GM18873 (cell line): ENCODE results near the gene AHI1.
A peak's percentile ranks its signal among the peaks of the same experiment; 100 is the strongest.

Experiments
- ATAC-seq: cut with Tn5 transposase; IDR thresholded peaks from one replicate; pipeline ENCODE4 v1.9.1; 2021; ENCODE audit warnings: mild to moderate bottlenecking, moderate library complexity, moderate number of reproducible peaks; ENCODE audit not compliant: unreplicated experiment, low FRiP score

AHI1 gene

DNA sequence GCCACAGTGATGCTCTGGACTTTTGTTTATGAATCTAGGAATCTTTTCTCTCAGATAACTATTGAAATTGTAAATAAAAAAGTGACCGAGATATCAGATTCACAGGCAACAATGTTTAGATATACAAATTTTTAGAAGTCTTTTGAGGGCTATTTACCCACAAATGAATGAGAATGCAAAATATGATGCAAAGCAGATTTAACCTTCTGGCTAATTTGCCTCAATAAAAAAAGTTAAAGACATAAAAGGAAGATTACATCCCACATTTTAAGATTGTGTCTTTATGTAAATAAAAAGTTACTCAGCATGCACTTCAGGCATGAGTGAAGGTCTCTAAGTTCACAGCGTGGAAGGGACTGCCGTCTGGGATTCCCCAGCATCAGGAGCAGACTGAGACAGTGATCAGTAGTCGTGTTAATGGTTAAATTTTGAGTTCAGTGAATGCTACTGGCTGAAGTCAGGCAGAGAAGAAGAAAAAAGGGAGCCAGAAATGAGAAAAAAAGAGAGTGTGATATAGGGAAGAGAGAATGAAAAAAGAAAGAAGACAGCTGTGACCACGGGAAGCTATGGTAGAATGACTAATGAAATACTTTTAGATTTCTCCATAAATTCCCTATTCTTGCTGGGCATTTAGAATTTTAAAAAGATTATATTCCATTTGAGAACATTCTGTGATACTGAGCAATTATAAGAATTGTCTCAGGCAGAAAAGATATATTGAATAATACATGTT is 222.8 kb downstream of the AHI1 start:
- peak; percentile 79 for ATAC-seq

DNA sequence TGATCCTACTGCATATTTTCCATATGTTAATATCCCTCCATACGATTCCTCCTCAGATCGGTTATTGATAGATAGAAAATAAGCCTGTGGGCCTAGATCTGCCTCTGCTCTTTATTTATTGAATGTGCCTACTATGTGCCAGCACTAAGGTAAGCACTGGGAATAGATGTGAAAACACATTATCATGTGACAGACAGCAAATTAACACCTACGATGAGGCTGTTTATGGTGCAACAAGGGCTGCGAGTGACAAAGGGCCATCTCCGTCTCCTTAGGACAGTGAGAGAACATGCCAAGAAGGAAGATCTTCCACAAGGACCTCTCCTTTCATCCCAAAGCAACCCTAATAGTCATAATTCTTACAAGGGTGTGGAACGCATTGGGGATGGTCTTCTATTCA is 225.9 kb downstream of the AHI1 start:
- no peak for ATAC-seq

DNA sequence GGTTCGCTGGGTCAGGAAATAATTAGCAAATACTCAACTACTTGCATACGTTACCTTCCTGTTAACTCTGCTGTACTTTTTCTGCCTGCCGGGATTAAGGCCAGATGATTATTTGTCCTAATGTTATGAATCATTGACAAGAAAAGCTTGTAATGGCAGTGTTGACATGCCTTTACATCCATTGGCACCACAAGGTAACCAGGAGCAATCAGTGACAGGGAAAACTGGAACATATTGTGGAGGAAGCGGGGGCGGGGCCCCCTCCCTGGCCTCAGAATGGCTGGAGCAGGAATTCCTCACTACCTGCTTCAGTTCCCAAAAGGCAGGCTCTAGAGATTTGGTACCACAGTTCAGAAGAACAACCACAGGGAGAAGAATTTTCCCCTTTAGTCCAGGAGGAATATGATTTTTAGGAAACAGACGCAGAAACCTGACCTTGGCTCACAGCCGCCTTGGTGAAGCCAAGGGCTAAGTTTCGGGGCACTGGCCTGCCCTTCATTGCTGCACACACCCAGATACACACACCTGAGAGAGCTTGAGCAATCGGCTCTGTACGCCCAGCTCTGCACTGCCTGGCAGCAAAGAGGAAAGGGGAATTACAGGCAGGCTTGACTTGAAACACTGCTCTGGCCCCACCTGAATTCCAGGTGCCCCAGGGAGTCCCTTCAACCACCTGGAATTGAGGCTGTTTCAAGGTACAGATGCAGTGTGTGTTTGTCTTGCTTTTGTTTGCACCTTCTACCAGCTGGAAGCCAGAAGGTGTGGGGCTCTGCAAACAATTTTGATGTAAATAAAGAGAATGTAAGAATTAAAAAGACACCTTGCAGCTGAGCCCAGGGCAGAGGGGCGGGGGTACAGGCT is 226.6 kb downstream of the AHI1 start:
- ATAC-seq: no peak

DNA sequence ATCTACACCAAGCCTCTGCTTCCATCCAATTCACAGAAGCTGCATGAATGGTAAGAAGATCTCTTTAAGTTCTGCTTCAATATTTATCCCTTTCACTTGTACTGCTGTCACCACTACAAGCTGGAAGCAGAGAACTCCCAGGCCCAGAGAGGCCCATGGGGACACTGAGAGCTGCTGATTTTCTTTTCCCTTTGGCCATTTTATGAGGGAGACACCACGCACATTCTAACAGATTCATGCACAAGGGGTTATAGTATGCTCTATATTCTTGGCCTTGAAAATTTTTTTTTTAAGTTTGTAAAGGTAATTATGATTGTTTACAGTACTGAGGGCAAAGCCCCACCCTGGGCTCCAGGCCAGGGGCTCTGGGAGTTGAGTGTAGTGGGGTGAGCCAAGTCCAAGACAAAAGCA is 228.1 kb downstream of the AHI1 start:
- no peak for ATAC-seq

DNA sequence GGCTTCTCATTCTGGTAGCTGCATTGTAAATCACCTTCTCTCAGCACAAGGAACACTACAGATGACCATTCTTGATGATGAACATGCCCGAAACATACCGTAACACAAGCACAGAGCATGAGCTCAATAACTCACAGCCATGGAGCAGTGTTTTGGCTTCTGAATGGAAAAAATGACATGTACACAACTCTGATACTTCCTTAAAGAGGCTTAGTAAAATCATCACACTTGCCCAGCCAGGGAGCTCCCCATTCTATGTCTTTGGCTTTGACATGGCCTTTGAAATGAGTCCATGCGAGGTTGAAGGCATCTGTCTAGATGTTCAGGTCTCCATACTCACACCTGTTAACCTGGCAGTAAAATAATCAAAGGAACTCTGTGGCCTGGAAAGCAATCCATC is 228.8 kb downstream of the AHI1 start:
- ATAC-seq: no peak

DNA sequence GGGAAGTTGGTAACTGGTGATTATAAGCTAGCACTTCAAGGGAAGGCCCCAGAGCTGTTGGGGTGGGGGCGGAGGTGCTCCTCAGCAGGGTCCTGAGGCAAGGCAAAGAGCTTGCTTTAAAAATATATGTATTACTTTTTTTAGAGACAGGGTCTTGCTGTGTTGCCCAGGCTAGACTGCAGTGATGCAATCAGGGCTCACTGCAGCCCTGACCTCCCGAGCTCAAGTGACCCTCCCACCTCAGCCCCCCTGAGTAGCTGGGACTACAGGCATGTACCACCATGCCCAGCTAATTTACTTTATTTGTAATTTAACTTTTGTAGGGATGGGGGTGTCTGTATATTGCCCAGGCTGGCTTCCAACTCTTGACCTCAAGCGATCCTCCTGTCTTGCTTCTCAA is 229.3 kb downstream of the AHI1 start:
- no peak for ATAC-seq

DNA sequence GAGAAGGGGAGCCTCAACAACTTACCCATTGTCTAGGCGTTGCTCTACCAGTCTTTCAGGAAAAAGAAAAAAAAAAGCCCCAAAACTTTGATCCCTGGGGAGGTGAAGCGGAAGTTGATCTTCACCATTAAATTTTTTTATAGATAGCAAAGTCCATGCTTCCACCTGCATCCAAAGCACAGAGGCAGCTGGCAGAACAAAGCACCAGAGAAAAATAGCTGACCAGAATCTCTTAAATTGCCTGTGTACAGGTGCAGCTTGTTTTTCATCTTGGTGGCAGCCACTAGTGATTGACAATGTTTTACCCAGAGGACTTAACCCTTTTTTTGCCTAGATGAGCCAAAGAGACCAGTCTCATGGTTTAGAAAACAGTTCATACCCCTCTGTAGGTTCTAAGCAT is 230.5 kb downstream of the AHI1 start:
- no peak for ATAC-seq

DNA sequence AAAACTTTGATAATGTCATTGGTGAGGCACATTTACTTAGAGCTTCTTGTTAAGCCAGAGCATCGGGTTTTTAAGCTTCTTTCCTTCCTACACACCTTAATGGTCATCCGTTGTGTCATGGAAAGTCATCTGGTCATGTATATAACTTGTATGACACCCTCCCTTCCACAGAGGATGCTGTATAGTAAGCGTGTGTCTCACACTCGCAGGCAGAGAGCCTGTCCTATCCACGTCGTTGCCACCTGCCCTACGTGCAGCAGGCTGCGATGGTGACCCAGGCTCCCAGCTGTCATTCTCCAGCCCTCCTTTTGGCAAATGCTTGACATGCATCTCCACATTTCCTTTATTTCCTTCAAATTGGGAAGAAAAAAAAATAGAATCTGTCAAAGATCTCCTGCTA is 230.9 kb downstream of the AHI1 start:
- ATAC-seq: no peak

DNA sequence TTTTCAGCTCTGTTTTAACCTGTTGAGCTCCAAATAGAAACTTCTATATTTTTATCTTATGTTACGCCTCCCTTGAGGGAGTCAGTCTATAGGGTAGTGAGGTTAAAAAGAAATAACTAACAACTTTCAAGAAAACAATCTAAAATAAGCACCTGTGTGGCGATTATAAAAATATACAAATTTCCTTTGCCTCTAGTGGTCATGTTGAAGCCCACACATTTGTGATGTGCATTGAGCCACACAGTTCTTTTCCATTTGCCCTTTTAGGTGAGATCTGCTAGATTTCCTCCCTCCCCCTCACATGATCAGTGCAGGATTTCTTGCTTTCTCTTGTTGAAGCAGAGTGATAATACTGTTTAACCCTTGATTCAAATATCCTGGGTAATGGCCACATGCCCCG is 232.3 kb downstream of the AHI1 start:
- no peak for ATAC-seq

DNA sequence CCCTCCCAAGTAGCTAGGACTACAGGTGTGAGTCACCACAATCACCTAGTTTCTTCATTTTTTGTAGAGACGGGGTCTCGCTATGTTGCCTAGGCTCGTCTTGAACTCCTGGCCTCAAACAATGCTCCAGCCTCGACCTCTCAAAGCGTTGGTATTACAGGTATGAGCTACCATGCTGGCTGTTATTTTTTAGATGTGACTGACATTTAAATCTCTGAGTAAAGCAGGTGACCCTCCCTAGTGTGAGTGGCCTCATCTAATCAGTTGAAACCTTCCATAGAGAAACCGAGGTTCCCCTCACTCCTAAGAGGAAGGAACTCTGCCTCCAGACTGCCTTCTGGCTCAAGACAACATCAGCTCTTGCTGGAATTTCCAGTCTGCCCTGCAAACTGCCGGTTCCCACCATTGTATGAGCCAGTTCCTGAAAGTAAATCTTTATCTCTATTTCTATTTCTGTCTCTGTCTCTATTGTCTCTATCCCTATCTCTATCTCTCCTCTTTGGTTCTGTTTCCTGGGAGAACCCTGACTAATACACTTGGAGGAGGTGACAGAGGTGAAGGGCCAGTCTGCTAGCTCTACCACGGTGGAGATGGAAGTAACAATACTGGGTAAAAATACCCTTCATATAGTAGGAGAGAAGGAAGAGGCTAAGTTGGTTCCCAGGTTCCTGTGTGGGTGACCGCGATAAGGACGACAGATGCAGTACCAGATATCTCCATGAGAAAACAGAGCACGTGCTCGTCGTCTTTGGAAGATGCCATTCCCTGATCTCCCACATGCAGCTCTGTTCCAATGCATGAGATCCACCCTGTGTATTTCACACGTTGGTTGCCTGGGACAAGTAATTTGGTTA is 235.4 kb downstream of the AHI1 start:
- ATAC-seq: no peak

DNA sequence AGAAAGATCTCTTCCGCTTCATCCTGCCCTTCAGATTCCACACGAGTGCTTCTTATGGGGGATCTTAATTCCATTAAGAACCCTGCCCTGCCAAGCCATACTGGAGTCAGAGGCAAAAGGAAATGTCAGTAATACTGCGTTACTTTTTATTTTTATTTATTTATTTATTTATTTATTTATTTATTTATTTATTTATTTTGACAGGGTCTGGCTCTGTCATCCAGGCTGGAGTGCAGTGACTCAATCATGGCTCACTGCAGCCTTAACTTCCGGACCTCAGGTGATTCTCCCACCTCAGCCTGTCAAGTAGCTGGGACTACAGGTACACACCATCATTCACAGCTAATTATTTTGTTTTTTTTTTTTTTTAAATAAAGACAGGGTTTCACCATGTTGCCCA is 236.9 kb downstream of the AHI1 start:
- no peak for ATAC-seq

DNA sequence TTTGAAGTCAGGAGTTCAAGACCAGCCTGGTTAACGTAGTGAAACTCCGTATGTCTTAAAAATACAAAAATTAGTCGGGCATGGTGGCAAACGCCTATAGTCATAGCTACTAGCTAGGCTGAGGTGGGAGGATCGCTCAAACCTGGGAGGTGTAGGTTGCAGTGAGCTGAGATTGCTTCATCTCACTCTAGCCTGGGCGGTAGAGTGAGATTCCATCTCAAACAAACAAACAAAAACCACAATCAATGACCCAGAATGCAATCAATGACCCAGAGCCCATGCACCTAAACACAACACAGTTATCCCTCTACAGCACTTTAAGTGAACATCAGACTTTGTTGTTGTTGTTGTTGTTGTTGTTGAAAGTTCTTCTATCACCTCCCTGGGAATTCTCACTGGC is 238.6 kb downstream of the AHI1 start:
- ATAC-seq: no peak

DNA sequence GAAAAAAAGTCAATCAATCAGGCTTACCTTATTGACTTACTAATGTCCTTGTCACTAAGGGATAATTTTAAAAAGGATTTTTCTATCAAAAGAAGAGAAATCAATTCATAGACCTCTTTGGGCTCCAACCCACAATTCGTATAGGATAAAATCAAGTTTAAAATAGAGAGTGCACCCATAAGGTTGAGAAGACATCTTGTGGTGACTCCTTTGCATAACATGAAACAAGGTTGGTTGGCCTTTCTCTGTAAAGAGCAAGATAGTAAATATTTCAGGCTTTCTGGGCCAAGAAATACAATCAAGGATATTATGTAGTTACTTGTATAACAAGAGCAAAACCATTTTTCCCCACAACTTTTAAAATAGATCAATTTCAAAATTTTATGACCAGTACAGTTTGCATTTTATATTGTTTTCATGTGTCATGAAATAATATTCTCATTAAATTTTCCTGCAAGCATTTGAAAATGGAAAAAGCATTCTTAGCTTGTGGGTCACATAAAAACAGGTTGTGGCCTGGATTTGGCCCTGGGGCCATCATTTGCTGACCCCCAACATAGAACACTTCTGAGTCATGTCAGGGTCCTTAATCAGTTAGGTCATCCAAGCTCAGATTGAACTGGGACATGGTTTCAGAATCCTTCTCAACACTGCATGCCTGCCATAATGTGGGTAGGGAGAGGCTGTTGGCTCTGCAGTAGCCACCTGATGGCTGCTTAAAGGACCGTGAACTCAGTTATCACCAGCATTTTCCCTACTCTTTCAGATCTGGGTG is 239.7 kb downstream of the AHI1 start:
- no peak for ATAC-seq

DNA sequence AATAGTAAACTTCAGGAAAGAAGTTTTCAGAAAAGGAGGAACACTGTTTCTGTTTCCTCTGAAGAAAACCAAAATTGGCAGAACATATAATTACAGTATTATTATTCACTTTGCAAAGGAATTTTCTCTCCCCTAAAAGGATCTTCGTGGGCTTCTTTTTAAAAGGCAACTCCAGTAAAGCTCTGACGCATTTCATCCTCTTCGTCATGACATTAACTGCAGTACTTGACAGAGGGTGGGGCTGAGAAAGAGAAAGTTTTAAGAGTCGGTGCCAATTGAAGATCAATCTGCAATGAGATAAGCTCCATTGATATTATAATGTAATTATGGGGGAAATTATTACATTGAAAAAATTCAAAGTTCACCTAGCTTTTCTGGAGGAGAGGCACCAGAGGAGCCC is 240.7 kb downstream of the AHI1 start:
- no peak for ATAC-seq

DNA sequence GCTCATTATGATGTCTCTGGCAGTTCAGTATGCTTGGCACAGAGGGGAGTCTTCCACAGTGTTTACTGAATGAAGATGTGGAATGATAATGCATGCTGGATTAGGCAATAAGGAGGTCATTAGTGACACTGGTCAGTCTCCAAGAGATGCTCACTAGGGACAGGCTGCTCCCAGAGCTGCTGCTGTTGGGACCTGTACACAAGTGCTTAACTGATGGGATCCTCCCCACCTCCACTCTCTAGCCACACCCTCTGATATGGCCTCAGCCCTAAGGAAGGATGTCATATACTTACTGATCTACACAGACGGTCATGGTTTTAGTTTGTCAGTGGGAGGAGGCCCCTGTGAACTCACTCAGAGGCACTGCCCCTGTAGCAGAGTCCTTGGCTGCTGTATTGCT is 243.1 kb downstream of the AHI1 start:
- no peak for ATAC-seq

DNA sequence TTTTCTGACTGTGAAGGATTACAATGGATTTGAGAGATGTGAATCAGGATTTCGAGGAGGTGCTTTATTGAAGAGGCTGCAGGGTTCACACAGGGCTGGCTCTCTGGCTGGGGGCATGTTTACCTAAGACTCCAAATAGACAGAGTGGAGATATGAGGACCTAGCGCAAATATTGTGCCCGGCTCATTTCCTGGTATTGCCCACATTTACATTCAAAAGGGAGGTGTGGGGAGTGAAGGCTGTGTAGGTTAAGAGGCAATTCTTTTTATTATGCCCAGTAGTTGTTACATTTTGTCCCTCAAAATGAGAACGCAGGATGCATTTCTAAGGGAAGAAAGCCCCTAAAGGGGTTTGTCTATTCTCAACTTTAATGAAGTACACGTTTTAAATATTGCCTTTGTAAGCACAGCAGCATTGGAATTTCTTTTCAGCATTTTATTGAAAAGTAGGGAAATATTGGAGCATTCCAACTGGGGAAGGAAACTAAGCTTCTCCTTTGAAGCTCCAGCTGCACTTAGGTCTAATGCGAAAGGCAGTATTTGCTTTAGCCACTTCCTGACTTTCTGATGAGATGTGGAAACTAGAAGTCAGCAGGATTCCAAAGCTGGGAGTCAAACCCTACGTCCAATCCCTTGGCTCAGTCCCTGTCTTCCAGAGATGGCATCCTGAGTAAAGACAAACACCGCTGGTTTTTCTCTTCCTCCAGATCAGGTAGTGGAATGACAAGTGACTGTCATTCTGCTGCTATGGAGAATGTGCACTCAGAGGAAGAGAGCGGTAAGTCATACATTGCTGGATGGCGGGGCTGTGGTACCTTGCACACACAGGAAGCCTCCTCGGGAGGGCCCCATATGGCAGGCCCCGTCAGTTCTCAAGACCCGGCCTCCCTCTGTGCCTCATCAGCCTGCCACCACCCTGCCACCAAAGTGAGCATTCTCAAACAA is 245.8 kb downstream of the AHI1 start:
- no peak for ATAC-seq

DNA sequence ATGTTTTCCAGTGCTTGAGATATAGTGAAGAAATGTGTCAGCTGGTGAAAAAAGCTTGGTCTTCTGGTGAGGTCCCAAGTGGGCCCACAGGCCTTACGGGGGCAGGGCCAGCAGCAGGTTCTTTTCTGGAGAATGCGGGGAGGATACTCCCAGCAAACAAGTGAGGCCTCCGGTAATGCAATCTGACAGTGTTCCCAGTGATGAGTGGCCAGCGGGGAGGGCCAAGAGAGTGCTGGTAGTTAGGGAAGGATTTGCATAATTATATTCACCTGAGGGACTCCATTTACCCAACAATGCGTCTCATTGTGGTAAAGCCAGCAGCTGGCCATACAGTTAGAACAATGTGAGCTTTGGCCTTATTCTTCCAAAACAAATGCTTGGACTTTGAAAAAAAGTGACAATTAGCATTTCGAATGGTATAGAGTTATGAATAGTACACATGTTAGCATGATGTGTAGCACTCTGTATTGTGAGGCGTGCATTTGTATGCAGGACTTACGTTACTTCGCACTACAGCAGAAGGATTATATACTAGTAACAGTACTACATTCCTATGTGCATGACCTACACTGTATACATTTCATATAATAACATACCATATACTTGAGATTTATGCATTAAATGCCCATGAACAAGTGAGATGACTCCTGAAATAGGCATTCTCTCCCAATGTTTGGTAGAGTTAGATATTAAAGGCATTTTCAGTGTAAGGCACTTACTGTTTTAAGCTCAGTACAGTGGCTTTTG is 246.6 kb downstream of the AHI1 start:
- no peak for ATAC-seq

DNA sequence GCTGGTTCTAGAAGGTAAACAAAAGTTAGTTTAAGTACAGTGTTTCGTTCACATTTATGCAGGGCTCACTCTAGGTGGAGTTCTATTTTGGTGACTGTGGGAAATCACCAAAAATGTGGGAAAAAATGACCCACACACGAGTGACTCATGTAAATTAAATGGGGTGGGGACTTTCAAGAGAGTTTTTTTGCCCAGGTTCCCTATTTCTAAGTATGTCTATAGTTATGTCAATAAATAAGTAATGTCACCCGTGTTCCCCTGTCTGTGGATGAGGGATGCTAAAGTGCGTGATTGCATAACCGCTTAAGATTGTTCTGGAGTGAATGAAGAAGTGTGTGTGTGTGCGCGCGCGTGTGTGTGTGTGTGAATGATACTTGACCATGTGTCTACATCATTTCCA is 247.3 kb downstream of the AHI1 start:
- ATAC-seq: no peak
